Right lobe of liver (tissue), 4 donors: ENCODE results near the gene COL17A1.

Experiments used
- CTCF ChIP-seq, 4 donors: fragments of 200-600 bp in 3 of 4; fragments of 450-650 bp in 1 of 4; IDR thresholded peaks; one replicate each; pipeline versions ENCODE4 v1.5.1 to v1.8.0; 2016 to 2022; ENCODE audit warnings: antibody characterized with exemption in 4 of 4, mild to moderate bottlenecking in 2 of 4
- POLR2A ChIP-seq: fragments of 450-650 bp; IDR thresholded peaks from one replicate; pipeline ENCODE4 v1.6.1; 2017; ENCODE audit warnings: antibody characterized with exemption, mild to moderate bottlenecking
- donor health status: DM: no; HTN: no; CAD: no.
- donor health status: DM: no; HTN: no; CAD: no.
- donor health status: DM: no; HTN: yes; CAD: no.

GRCh38 chr10:103990121-103990520, 95.6 kb downstream of the COL17A1 start:
- no peak for TF ChIP-seq CTCF (IDR thresholded peaks at IDR 0.05)
- no peak for TF ChIP-seq POLR2A
